ENCODE results near the gene EBPL.

The EBPL gene

GRCh38 chr13:49635599-49636433 lies 55.5 kb downstream of the EBPL start:
- no peak overlapping the region for H3K9ac ChIP-seq (ENCODE audit: insufficient read length, low read depth)
- no peaks in the 10 kb centered on the region for H3K36me3 ChIP-seq (ENCODE audit: insufficient read depth, insufficient read length, low read length)
- TF ChIP-seq YY1 (IDR thresholded peaks at IDR 0.05; ENCODE audit: insufficient read depth, insufficient read length), result no peak
- TF ChIP-seq SUZ12 (IDR thresholded peaks at IDR 0.05; ENCODE audit: extremely low read depth, insufficient read depth, insufficient read length), result no peak
- no peak for TF ChIP-seq ZNF274 (IDR thresholded peaks at IDR 0.05; ENCODE audit: low read depth, low read length)
- DNase-seq (ENCODE audit: low read depth, low spot score), result no peak
- H3K27me3 ChIP-seq (ENCODE audit: insufficient read depth, insufficient read length), result no peaks in the 10 kb centered on the region
- H3K4me1 ChIP-seq (ENCODE audit: insufficient read depth, insufficient read length), result no peaks in the 10 kb centered on the region
- H3K4me3 ChIP-seq (ENCODE audit: insufficient read length, low read depth), result no peak overlapping the region
- no peaks in the 10 kb centered on the region for H3K9me3 ChIP-seq (ENCODE audit: insufficient read depth, low read length)

DNA sequence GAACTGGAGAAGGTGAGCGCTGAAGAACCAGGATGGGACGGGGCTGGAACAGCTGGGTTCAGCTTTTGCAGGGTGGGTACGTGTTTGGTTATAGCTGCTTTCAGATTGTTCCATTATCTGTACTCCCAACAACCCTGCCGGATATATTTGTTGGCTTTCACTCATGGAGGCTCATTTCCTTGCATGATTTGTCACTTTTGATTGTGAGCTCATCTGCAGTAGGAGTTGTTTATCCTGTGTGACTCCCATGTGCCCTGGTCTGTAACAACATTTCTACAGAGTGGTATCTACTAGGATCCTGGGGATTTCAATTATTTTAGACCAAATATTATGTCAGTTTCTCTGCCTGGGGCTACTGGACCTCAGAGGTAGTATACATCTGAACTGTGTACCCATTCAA lies 57.6 kb downstream of the EBPL start:
- H3K9ac ChIP-seq (ENCODE audit: insufficient read length, low read depth), result no peak overlapping the region
- no peaks in the 10 kb centered on the region for H3K27me3 ChIP-seq (ENCODE audit: insufficient read depth, insufficient read length)
- TF ChIP-seq SUZ12 (IDR thresholded peaks at IDR 0.05; ENCODE audit: extremely low read depth, insufficient read depth, insufficient read length) (no peak), ZNF274 (IDR thresholded peaks at IDR 0.05; ENCODE audit: low read depth, low read length) (no peak), YY1 (IDR thresholded peaks at IDR 0.05; ENCODE audit: insufficient read depth, insufficient read length) (no peak)
- H3K36me3 ChIP-seq (ENCODE audit: insufficient read depth, insufficient read length, low read length), result no peaks in the 10 kb centered on the region
- H3K4me1 ChIP-seq (ENCODE audit: insufficient read depth, insufficient read length), result no peaks in the 10 kb centered on the region
- DNase-seq (ENCODE audit: low read depth, low spot score), result no peak
- no peak overlapping the region for H3K4me3 ChIP-seq (ENCODE audit: insufficient read length, low read depth)
- H3K9me3 ChIP-seq (ENCODE audit: insufficient read depth, low read length), result no peaks in the 10 kb centered on the region

- Histone ChIP-seq H3K36me3 (ENCODE audit: insufficient read depth, insufficient read length, low read length) (no peaks in the 10 kb centered on the region), H3K27me3 (ENCODE audit: insufficient read depth, insufficient read length) (no peaks in the 10 kb centered on the region), H3K9me3 (ENCODE audit: insufficient read depth, low read length) (no peaks in the 10 kb centered on the region), H3K9ac (ENCODE audit: insufficient read length, low read depth) (no peak overlapping the region), H3K4me1 (ENCODE audit: insufficient read depth, insufficient read length) (no peaks in the 10 kb centered on the region), H3K4me3 (ENCODE audit: insufficient read length, low read depth) (no peak overlapping the region)
- no peak for TF ChIP-seq SUZ12 (IDR thresholded peaks at IDR 0.05; ENCODE audit: extremely low read depth, insufficient read depth, insufficient read length)
- no peak for TF ChIP-seq YY1 (IDR thresholded peaks at IDR 0.05; ENCODE audit: insufficient read depth, insufficient read length)
- no peak for TF ChIP-seq ZNF274 (IDR thresholded peaks at IDR 0.05; ENCODE audit: low read depth, low read length)
- DNase-seq (ENCODE audit: low read depth, low spot score), result no peak
Observed at GRCh38 chr13:49632156-49632555, 59.1 kb downstream of the EBPL start.

GRCh38 chr13:49630580-49630979 lies 60.7 kb downstream of the EBPL start:
- H3K27me3 ChIP-seq (ENCODE audit: insufficient read depth, insufficient read length), result no peaks in the 10 kb centered on the region
- H3K4me3 ChIP-seq (ENCODE audit: insufficient read length, low read depth), result no peak overlapping the region
- H3K9me3 ChIP-seq (ENCODE audit: insufficient read depth, low read length), result no peaks in the 10 kb centered on the region
- no peaks in the 10 kb centered on the region for H3K36me3 ChIP-seq (ENCODE audit: insufficient read depth, insufficient read length, low read length)
- TF ChIP-seq SUZ12 (IDR thresholded peaks at IDR 0.05; ENCODE audit: extremely low read depth, insufficient read depth, insufficient read length), result no peak
- no peak for TF ChIP-seq YY1 (IDR thresholded peaks at IDR 0.05; ENCODE audit: insufficient read depth, insufficient read length)
- TF ChIP-seq ZNF274 (IDR thresholded peaks at IDR 0.05; ENCODE audit: low read depth, low read length), result no peak
- DNase-seq (ENCODE audit: low read depth, low spot score), result no peak
- no peaks in the 10 kb centered on the region for H3K4me1 ChIP-seq (ENCODE audit: insufficient read depth, insufficient read length)
- no peak overlapping the region for H3K9ac ChIP-seq (ENCODE audit: insufficient read length, low read depth)

DNA sequence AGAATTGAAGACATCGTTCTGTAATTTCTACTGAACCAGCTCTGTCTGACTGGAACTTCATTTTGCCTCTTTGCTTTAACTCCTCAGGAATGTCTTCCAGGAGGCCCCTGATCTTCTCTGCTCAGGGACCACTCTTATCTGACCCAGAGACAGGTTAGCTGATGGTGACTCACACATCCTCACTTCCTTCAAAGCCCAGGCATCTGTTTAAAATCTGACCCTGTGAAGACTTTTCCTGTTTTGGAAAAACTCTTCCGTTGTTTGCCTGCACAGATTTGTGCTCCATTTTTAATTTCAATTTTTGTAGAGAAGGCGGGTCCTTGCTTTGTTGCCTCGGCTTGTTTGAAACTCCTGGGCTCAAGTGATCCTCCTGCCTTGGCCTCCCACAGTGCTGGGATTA lies 61.3 kb downstream of the EBPL start:
- Histone ChIP-seq H3K4me1 (ENCODE audit: insufficient read depth, insufficient read length) (no peaks in the 10 kb centered on the region), H3K4me3 (ENCODE audit: insufficient read length, low read depth) (no peak overlapping the region)
- no peak for DNase-seq (ENCODE audit: low read depth, low spot score)

GRCh38 chr13:49629196-49629938 lies 61.9 kb downstream of the EBPL start:
- no peak for DNase-seq (ENCODE audit: low read depth, low spot score)
- Histone ChIP-seq H3K9ac (ENCODE audit: insufficient read length, low read depth) (no peak overlapping the region), H3K9me3 (ENCODE audit: insufficient read depth, low read length) (no peaks in the 10 kb centered on the region), H3K27me3 (ENCODE audit: insufficient read depth, insufficient read length) (no peaks in the 10 kb centered on the region), H3K4me1 (ENCODE audit: insufficient read depth, insufficient read length) (no peaks in the 10 kb centered on the region), H3K36me3 (ENCODE audit: insufficient read depth, insufficient read length, low read length) (no peaks in the 10 kb centered on the region), H3K4me3 (ENCODE audit: insufficient read length, low read depth) (no peak overlapping the region)
- no peak for TF ChIP-seq ZNF274 (IDR thresholded peaks at IDR 0.05; ENCODE audit: low read depth, low read length)

More for the DNA sequence above, 61.3 kb downstream of the EBPL start:
- no peaks in the 10 kb centered on the region for H3K27me3 ChIP-seq (ENCODE audit: insufficient read depth, insufficient read length)
- no peaks in the 10 kb centered on the region for H3K9me3 ChIP-seq (ENCODE audit: insufficient read depth, low read length)
- no peaks in the 10 kb centered on the region for H3K36me3 ChIP-seq (ENCODE audit: insufficient read depth, insufficient read length, low read length)
- TF ChIP-seq SUZ12 (IDR thresholded peaks at IDR 0.05; ENCODE audit: extremely low read depth, insufficient read depth, insufficient read length) (no peak), ZNF274 (IDR thresholded peaks at IDR 0.05; ENCODE audit: low read depth, low read length) (no peak), YY1 (IDR thresholded peaks at IDR 0.05; ENCODE audit: insufficient read depth, insufficient read length) (no peak)
- no peak overlapping the region for H3K9ac ChIP-seq (ENCODE audit: insufficient read length, low read depth)

Data from NT2/D1 (cell line).